ENCODE measurements around the gene EXD3.

DNA sequence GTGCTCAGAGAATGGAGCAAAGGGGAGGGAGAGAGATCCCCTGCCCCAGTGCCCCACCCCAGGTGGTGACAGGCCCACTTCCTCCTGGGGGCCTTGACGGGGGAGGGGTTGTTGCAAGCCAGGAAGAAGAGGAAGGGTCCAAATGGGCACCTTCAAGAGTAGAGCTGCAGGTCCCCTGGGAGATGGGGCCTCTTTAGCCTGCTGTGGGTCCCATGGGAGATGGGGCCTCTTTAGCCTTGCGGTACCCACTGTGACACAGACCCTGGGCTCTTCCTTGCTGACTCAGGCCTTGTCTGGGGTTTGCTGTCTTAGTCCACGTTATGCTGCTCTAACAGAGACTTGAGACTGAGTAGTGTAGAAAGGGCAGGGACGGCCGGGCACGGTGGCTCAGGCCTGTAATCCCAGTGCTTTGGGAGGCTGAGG is 155.0 kb downstream of the EXD3 start:
- TF ChIP-seq EP300 (IDR thresholded peaks at IDR 0.05; ENCODE audit: low read length) (no peak), SETDB1 (IDR thresholded peaks at IDR 0.05; ENCODE audit: low read length) (no peak), MAZ (CRISPR knock-in tag; conservative IDR thresholded peaks at IDR 0.05 in 1 of 2, IDR thresholded peaks at IDR 0.05 in 1 of 2) (no peak), ZNF561 (CRISPR knock-in tag; conservative IDR thresholded peaks at IDR 0.05) (no peak), KLF16 (IDR thresholded peaks at IDR 0.05) (no peak), BRCA1 (IDR thresholded peaks at IDR 0.05) (no peak), BRCA1 (CRISPR knock-in tag; IDR thresholded peaks at IDR 0.05) (no peak), ZNF57 (CRISPR knock-in tag; IDR thresholded peaks at IDR 0.05) (no peak), FOXP1 (CRISPR knock-in tag; IDR thresholded peaks at IDR 0.05) (no peak), HCFC1 (IDR thresholded peaks at IDR 0.05; ENCODE audit: low read depth, low read length) (no peak), KDM5B (IDR thresholded peaks at IDR 0.05; ENCODE audit: insufficient replicate concordance, low read depth, low read length) (no peak), GABPA (tag; conservative IDR thresholded peaks at IDR 0.05; ENCODE audit: low read depth) (no peak)
- TF ChIP-seq, protein P1, sequence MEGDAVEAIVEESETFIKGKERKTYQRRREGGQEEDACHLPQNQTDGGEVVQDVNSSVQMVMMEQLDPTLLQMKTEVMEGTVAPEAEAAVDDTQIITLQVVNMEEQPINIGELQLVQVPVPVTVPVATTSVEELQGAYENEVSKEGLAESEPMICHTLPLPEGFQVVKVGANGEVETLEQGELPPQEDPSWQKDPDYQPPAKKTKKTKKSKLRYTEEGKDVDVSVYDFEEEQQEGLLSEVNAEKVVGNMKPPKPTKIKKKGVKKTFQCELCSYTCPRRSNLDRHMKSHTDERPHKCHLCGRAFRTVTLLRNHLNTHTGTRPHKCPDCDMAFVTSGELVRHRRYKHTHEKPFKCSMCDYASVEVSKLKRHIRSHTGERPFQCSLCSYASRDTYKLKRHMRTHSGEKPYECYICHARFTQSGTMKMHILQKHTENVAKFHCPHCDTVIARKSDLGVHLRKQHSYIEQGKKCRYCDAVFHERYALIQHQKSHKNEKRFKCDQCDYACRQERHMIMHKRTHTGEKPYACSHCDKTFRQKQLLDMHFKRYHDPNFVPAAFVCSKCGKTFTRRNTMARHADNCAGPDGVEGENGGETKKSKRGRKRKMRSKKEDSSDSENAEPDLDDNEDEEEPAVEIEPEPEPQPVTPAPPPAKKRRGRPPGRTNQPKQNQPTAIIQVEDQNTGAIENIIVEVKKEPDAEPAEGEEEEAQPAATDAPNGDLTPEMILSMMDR (IDR thresholded peaks at IDR 0.05 in 2 of 3, conservative IDR thresholded peaks at IDR 0.05 in 1 of 3; ENCODE audit: insufficient read depth in 2 of 3, low read depth in 1 of 3, low read length in 3 of 3), result no peak
- TF ChIP-seq, protein P2, sequence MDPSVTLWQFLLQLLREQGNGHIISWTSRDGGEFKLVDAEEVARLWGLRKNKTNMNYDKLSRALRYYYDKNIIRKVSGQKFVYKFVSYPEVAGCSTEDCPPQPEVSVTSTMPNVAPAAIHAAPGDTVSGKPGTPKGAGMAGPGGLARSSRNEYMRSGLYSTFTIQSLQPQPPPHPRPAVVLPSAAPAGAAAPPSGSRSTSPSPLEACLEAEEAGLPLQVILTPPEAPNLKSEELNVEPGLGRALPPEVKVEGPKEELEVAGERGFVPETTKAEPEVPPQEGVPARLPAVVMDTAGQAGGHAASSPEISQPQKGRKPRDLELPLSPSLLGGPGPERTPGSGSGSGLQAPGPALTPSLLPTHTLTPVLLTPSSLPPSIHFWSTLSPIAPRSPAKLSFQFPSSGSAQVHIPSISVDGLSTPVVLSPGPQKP (CRISPR knock-in tag; IDR thresholded peaks at IDR 0.05), result no peak
- TF ChIP-seq, protein P3, sequence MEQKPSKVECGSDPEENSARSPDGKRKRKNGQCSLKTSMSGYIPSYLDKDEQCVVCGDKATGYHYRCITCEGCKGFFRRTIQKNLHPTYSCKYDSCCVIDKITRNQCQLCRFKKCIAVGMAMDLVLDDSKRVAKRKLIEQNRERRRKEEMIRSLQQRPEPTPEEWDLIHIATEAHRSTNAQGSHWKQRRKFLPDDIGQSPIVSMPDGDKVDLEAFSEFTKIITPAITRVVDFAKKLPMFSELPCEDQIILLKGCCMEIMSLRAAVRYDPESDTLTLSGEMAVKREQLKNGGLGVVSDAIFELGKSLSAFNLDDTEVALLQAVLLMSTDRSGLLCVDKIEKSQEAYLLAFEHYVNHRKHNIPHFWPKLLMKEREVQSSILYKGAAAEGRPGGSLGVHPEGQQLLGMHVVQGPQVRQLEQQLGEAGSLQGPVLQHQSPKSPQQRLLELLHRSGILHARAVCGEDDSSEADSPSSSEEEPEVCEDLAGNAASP (IDR thresholded peaks at IDR 0.05), result no peak
